ENCODE measurements around the gene STIMATE.

GRCh38 chr3:52859686-52860423 lies 37.5 kb downstream of the STIMATE start:
- TF ChIP-seq POLR2A (IDR thresholded peaks at IDR 0.05) (no peak), CTCF (IDR thresholded peaks at IDR 0.05) (no peak)
